Fibroblast of pulmonary artery (primary cell): ENCODE data around the gene COX10.

ENCODE experiments used
- DNase-seq: peaks from one replicate; pipeline ENCODE4 v3.0.0-alpha.2; 2010; ENCODE audit warnings: low read depth
- H3K4me3 ChIP-seq: replicated peaks from 2 replicates; pipeline ENCODE4 v1.5.1; 2011; ENCODE audit warnings: low read depth, mild to moderate bottlenecking, control low read depth, low read length, moderate library complexity
- TF ChIP-seq, protein P1 (sequence below): IDR thresholded peaks from 2 replicates; pipeline ENCODE4 v1.5.1; 2011; ENCODE audit warnings: mild to moderate bottlenecking, control low read depth, low read length, inconsistent platforms; ENCODE audit errors: missing control alignments

Gene COX10

GRCh38 chr17:14089179-14089578, 19.9 kb downstream of the COX10 start:
- TF ChIP-seq, protein P1, sequence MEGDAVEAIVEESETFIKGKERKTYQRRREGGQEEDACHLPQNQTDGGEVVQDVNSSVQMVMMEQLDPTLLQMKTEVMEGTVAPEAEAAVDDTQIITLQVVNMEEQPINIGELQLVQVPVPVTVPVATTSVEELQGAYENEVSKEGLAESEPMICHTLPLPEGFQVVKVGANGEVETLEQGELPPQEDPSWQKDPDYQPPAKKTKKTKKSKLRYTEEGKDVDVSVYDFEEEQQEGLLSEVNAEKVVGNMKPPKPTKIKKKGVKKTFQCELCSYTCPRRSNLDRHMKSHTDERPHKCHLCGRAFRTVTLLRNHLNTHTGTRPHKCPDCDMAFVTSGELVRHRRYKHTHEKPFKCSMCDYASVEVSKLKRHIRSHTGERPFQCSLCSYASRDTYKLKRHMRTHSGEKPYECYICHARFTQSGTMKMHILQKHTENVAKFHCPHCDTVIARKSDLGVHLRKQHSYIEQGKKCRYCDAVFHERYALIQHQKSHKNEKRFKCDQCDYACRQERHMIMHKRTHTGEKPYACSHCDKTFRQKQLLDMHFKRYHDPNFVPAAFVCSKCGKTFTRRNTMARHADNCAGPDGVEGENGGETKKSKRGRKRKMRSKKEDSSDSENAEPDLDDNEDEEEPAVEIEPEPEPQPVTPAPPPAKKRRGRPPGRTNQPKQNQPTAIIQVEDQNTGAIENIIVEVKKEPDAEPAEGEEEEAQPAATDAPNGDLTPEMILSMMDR = no peak
- no peak overlapping the region for H3K4me3 ChIP-seq
- DNase-seq = no peak

DNA sequence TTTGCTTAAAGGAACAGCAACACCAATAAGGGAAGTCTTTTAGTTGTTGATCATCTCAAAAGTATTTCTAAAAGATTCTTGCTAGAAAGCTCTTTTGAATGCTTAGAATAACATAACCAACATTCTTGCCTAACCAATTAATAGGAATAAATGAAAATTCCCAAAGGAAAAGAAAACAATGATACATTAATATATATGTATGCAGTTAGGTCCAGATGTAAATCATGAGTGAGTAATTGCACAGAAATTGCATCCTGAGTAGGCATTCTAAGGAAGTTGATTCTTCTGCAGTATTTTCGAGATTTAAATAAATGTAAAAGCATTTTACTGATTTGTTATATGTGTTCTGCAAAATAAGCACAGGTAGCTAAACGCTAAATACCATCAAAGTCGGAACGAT, 22.1 kb downstream of the COX10 start:
- TF ChIP-seq, protein P1 = no peak
- no peak overlapping the region for H3K4me3 ChIP-seq
- no peak for DNase-seq

GRCh38 chr17:14092808-14093207, 23.5 kb downstream of the COX10 start:
- no peak for DNase-seq
- no peak overlapping the region for H3K4me3 ChIP-seq
- TF ChIP-seq, protein P1 = no peak

- no peak for DNase-seq
- TF ChIP-seq, protein P1 = no peak
- H3K4me3 ChIP-seq = no peak overlapping the region
Observed at GRCh38 chr17:14094676-14095601, 25.6 kb downstream of the COX10 start.

DNA sequence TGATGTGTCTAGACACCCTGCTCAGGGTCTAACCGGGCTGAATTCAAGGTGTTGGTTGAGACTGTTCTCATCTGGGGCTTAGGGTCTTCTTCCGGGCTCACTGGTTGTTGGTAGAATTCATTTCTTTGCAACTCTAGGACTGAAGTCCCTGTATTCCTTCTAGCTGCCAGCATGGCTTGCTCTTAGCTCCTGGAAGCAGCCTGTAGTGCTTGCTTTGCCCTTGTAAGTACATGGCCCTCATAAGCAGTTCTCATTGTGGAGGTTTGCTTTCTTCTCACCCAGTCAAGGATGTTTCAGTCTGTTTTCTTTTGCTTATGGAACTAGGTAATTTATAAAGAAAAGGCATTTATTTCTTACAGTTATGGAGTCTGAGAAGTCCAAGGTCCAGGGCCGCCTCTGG, 26.3 kb downstream of the COX10 start:
- TF ChIP-seq, protein P1 = no peak
- no peak overlapping the region for H3K4me3 ChIP-seq
- DNase-seq = no peak

DNA sequence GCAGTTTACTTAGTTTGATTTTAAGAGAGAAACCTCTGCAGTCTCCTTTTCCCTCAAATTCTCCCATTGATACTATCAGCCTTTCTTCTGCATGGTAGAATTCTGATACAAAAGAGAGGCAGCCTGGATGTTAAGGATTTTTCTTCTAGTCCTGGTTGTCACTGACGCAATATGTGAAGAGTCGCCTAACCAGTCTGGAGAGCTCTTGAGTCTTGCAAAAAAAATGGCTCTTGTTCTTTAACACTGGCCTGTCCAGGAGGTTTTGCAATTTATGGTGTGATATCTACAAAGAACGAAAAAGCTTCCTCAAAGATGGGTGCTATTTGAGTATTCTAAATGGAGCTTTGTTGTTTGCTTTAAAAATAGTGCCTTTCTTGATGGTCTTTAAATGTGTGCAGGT, 28.9 kb downstream of the COX10 start:
- H3K4me3 ChIP-seq = no peak overlapping the region
- no peak for DNase-seq
- TF ChIP-seq, protein P1 = no peak

DNA sequence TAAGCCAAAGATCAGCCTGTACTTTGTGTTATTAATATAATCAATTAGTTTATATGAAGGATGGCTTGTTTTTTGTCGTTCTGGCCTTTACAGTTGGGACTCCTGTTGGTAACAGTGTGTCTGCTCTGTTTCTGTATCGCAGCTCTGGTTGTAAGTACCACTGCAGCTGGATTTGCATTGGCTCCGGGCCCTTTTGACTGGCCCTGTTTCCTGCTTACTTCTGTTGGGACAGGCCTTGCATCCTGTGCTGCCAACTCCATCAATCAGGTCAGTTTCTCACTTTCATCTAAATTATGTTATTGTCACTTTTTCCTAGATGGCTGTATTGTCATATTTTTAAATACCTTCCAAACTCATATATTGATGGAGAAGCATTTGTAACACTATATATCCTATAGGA, 32.7 kb downstream of the COX10 start:
- no peak for DNase-seq
- TF ChIP-seq, protein P1 = no peak

More for the DNA sequence above, 32.7 kb downstream of the COX10 start:
- H3K4me3 ChIP-seq = no peak overlapping the region
